ENCODE measurements around the gene PSORS1C2.

PSORS1C2 gene

DNA sequence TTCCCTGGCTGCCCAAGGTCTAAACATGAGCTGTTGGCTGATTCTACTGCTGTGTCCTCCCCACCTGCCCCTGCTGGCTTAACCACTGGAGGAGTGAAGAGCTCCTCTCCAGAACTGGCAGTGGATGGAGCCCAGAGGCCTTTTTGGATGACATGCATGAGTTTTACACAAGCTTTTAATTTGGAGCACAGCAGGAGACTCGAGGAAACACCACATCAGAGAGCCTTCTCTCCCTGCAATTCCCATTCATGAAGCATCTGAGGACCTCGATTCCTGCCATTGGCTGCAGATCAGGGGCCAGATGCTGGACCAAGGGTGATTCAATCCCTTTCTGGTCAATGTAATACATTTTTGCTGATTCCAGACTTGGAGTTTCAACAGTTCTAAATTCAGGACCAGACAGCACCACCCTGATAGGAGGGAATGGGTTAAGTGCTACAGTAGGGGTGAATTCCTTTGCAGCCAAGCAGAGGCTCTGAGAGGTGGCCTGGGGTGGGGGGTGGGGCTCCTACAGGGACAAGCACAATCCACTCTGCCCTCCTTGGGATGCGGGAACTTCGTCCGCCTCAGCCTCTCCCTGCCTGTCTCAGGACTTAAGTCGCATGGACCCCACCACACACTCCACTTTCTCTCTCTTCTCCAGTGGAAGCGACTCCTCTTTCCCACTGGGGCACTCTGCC is 24.9 kb downstream of the PSORS1C2 start:
- CTCF ChIA-PET = interaction anchor here (1.2 to 8.0 kb wide), 9 partner anchors 12 to 198 kb away, joined by 3 to 66 read pairs (median 7); no protein-coding TSS in a partner anchor
- POLR2A ChIA-PET = no interaction called here
- no peak overlapping the region for H3K27ac ChIP-seq (ENCODE audit: insufficient read depth in 1 of 2, low read depth in 1 of 2, low read length in 2 of 2, poor library complexity in 1 of 2, severe bottlenecking in 2 of 2)
- DNase-seq = no peak
- H3K27me3 ChIP-seq (replicated peaks in 2 of 5; ENCODE audit: control insufficient read depth in 4 of 5, insufficient read depth in 5 of 5, low read length in 4 of 5) = peaks cover 0 to 2% (median 0%) of the 10 kb centered on the region in 5 experiments
- no peaks in the 10 kb centered on the region for H3K9me3 ChIP-seq (ENCODE audit: control extremely low read depth in 1 of 5, control insufficient read depth in 4 of 5, insufficient read depth in 2 of 5, low read depth in 1 of 5, low read length in 4 of 5)
- no peak overlapping the region for H3K4me3 ChIP-seq (ENCODE audit: control insufficient read depth in 1 of 7, extremely low read depth in 1 of 7, insufficient read depth in 4 of 7, low read depth in 2 of 7, low read length in 6 of 7)
- 97% methylated on average over 7 of the region's 7 CpGs for WGBS (ENCODE audit: insufficient coverage)
- peaks cover 0 to 10% (median 7%) of the 10 kb centered on the region in 4 experiments for H3K4me1 ChIP-seq (ENCODE audit: control extremely low read depth in 1 of 4, control insufficient read depth in 4 of 4, insufficient read depth in 4 of 4, low read length in 3 of 4)
- H3K36me3 ChIP-seq (ENCODE audit: control insufficient read depth in 4 of 4, insufficient read depth in 4 of 4, low read length in 3 of 4) = no peaks in the 10 kb centered on the region

DNA sequence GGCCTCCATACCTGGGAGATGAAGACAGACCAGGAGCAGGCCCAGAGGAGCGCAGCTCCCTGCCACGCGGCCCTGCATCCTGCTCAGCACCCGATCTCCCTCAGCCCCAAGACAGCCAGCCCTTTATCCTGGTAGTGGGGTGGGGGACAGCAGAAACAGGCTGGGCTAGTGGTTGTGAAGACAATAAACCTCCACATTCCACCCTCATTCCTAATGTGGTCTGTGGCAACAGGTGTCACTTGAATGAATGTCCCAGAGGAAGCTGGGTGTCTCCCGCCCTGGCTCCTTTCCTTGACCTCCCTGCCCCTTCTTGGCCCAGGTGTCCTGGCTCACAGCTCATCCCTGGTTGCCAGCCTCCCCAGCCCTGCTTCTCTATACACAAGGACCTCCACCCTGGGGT is 26.4 kb downstream of the PSORS1C2 start, which contains the start of gene C6orf15:
TSS of gene C6orf15 (minus strand) at position 98 of the 400 bp plus-strand sequence. CDS start at position 78, 20 bp downstream.
- H3K9me3 ChIP-seq (ENCODE audit: control extremely low read depth in 1 of 5, control insufficient read depth in 4 of 5, insufficient read depth in 2 of 5, low read depth in 1 of 5, low read length in 4 of 5) = no peaks in the 10 kb centered on the region

DNA sequence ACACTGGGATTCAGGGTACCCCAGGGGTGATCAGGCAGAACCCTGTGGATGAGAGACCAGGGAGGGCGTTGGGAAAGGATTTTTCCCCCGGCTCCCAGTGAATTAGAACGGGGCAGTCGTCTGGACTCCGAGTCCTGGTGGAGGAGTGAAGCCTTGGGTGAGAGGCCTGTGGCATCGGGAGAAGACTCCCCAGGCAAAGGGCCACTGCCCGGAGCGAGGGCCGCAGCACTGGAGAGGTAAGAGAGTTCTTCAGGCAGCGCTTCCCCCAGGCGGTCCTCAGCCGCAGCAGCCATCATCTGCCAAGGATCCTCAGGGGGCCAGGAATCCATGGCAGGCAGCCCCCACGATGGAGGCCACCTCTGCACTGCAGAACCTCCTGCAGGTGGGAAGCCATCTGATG is 27.2 kb downstream of the PSORS1C2 start:
- Histone ChIP-seq H3K9me3 (ENCODE audit: control extremely low read depth in 1 of 5, control insufficient read depth in 4 of 5, insufficient read depth in 2 of 5, low read depth in 1 of 5, low read length in 4 of 5) (no peaks in the 10 kb centered on the region), H3K4me1 (ENCODE audit: control extremely low read depth in 1 of 4, control insufficient read depth in 4 of 4, insufficient read depth in 4 of 4, low read length in 3 of 4) (peaks cover 0 to 10% (median 7%) of the 10 kb centered on the region in 4 experiments), H3K27ac (ENCODE audit: insufficient read depth in 1 of 2, low read depth in 1 of 2, low read length in 2 of 2, poor library complexity in 1 of 2, severe bottlenecking in 2 of 2) (no peak overlapping the region), H3K27me3 (replicated peaks in 2 of 5; ENCODE audit: control insufficient read depth in 4 of 5, insufficient read depth in 5 of 5, low read length in 4 of 5) (no peaks in the 10 kb centered on the region), H3K4me3 (ENCODE audit: control insufficient read depth in 1 of 7, extremely low read depth in 1 of 7, insufficient read depth in 4 of 7, low read depth in 2 of 7, low read length in 6 of 7) (no peak overlapping the region), H3K36me3 (ENCODE audit: control insufficient read depth in 4 of 4, insufficient read depth in 4 of 4, low read length in 3 of 4) (no peaks in the 10 kb centered on the region)
- ChIA-PET POLR2A (no interaction called here), CTCF (interaction anchor here (1.4 to 8.0 kb wide), 6 partner anchors 9 to 32 kb away, joined by 5 to 66 read pairs (median 8); no protein-coding TSS in a partner anchor)
- no peak for DNase-seq
- WGBS (ENCODE audit: insufficient coverage) = 96% methylated on average over 13 of the region's 13 CpGs

More for the DNA sequence above, 26.4 kb downstream of the PSORS1C2 start, which contains the start of gene C6orf15:
- 83% methylated on average over 1 of the region's 5 CpGs for WGBS (ENCODE audit: insufficient coverage)
- DNase-seq = no peak
- POLR2A ChIA-PET = no interaction called here
- CTCF ChIA-PET = interaction anchor here (0.9 to 8.0 kb wide), 5 partner anchors 10 to 53 kb away, joined by 3 to 66 read pairs (median 7); no protein-coding TSS in a partner anchor
- Histone ChIP-seq H3K27me3 (replicated peaks in 2 of 5; ENCODE audit: control insufficient read depth in 4 of 5, insufficient read depth in 5 of 5, low read length in 4 of 5) (peaks cover 0 to 2% (median 0%) of the 10 kb centered on the region in 5 experiments), H3K4me3 (ENCODE audit: control insufficient read depth in 1 of 7, extremely low read depth in 1 of 7, insufficient read depth in 4 of 7, low read depth in 2 of 7, low read length in 6 of 7) (no peak within 1 kb of the TSS), H3K36me3 (ENCODE audit: control insufficient read depth in 4 of 4, insufficient read depth in 4 of 4, low read length in 3 of 4) (no peaks in the 10 kb centered on the region), H3K27ac (ENCODE audit: insufficient read depth in 1 of 2, low read depth in 1 of 2, low read length in 2 of 2, poor library complexity in 1 of 2, severe bottlenecking in 2 of 2) (no peak within 1 kb of the TSS), H3K4me1 (ENCODE audit: control extremely low read depth in 1 of 4, control insufficient read depth in 4 of 4, insufficient read depth in 4 of 4, low read length in 3 of 4) (peaks cover 0 to 10% (median 7%) of the 10 kb centered on the region in 4 experiments)

DNA sequence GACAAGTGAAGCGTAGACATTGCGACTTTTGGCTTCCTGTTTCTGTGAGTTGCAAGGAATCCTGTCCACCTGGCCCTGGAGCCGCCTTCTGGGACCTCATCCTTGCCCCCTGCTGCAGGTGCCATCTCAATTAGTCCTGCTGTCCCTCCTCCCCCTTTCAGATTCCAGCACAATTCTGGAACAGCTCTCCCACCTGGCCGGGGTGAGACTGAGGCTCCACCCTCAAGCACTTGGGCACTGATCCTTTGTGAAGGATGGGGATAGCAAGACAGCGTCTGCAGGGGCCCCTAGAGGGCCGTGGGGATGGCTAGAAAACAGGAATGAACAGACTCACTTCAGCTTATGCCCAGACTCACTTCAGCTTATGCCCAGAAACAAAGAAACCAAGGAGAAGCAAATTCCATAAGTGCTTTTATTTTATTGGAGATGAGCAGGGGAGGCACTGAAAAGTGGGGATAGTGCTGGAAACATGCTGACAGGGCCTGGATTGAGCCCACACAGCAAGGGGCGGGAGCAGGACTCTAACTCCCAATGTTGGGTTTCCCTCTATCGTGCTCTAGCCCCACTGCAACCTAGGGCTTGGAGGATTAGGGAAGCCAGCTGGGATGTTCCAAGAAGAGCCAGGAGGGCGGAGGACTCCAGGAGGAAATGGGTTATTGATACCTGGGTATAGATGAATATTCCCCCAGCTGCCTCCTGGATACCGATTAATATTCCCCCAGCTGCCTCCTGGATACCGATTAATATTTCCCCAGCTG is 27.9 kb downstream of the PSORS1C2 start:
- ChIA-PET CTCF (interaction anchor here (1.3 to 8.0 kb wide), 6 partner anchors 10 to 31 kb away, joined by 5 to 66 read pairs (median 6); no protein-coding TSS in a partner anchor), POLR2A (no interaction called here)
- WGBS (ENCODE audit: insufficient coverage) = 91% methylated on average over 7 of the region's 11 CpGs
- Histone ChIP-seq H3K4me3 (ENCODE audit: control insufficient read depth in 1 of 7, extremely low read depth in 1 of 7, insufficient read depth in 4 of 7, low read depth in 2 of 7, low read length in 6 of 7) (no peak overlapping the region), H3K9me3 (ENCODE audit: control extremely low read depth in 1 of 5, control insufficient read depth in 4 of 5, insufficient read depth in 2 of 5, low read depth in 1 of 5, low read length in 4 of 5) (no peaks in the 10 kb centered on the region), H3K36me3 (ENCODE audit: control insufficient read depth in 4 of 4, insufficient read depth in 4 of 4, low read length in 3 of 4) (no peaks in the 10 kb centered on the region), H3K27me3 (replicated peaks in 2 of 5; ENCODE audit: control insufficient read depth in 4 of 5, insufficient read depth in 5 of 5, low read length in 4 of 5) (no peaks in the 10 kb centered on the region), H3K4me1 (ENCODE audit: control extremely low read depth in 1 of 4, control insufficient read depth in 4 of 4, insufficient read depth in 4 of 4, low read length in 3 of 4) (peaks cover 0 to 10% (median 7%) of the 10 kb centered on the region in 4 experiments), H3K27ac (ENCODE audit: insufficient read depth in 1 of 2, low read depth in 1 of 2, low read length in 2 of 2, poor library complexity in 1 of 2, severe bottlenecking in 2 of 2) (no peak overlapping the region)
- no peak for DNase-seq

DNA sequence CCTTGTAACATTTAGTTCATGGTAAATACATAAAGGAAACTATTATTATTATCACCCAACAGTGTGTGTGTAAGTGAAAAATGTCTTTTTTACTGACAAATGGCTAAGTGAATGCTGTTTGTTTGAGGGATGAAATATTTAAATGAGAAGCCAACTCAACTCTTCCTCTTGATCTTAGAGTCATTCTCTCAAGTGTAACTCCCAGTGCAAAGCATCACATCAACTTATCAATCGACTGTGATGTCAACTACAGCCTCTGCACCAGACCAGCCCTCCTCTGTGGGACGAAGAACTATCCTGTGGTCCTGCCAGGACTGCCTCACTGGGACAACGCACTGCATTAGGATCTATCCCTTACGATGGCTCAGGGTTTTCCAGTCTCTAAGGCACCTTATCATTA is 31.8 kb downstream of the PSORS1C2 start:
- no peak for DNase-seq
- Histone ChIP-seq H3K27ac (ENCODE audit: insufficient read depth in 1 of 2, low read depth in 1 of 2, low read length in 2 of 2, poor library complexity in 1 of 2, severe bottlenecking in 2 of 2) (no peak overlapping the region), H3K4me3 (ENCODE audit: control insufficient read depth in 1 of 7, extremely low read depth in 1 of 7, insufficient read depth in 4 of 7, low read depth in 2 of 7, low read length in 6 of 7) (no peak overlapping the region), H3K27me3 (replicated peaks in 2 of 5; ENCODE audit: control insufficient read depth in 4 of 5, insufficient read depth in 5 of 5, low read length in 4 of 5) (no peaks in the 10 kb centered on the region), H3K36me3 (ENCODE audit: control insufficient read depth in 4 of 4, insufficient read depth in 4 of 4, low read length in 3 of 4) (no peaks in the 10 kb centered on the region), H3K9me3 (ENCODE audit: control extremely low read depth in 1 of 5, control insufficient read depth in 4 of 5, insufficient read depth in 2 of 5, low read depth in 1 of 5, low read length in 4 of 5) (no peaks in the 10 kb centered on the region), H3K4me1 (ENCODE audit: control extremely low read depth in 1 of 4, control insufficient read depth in 4 of 4, insufficient read depth in 4 of 4, low read length in 3 of 4) (no peaks in the 10 kb centered on the region)
- ChIA-PET CTCF (no interaction called here), POLR2A (no interaction called here)
- WGBS (ENCODE audit: insufficient coverage) = 97% methylated on average over 4 of the region's 4 CpGs

DNA sequence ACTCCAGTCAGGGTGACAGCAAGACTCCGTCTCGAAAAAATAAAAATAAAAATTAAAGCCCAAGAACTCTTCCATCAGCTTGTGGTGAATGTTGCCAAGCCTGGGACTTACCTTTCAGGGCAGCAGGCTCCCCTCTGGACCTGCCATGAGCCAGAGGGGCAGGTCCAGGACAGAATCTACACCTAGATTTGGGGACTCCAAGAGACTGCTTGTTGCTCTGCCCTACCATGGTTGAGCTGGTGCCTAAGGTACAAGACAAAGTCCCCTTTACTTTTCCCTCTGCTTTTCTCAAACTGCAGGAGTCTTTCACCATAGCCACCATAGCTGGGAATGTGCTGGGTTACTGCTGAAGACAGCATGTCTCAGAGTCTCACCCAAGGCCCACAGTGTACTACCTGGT is 35.7 kb downstream of the PSORS1C2 start:
- Histone ChIP-seq H3K9me3 (ENCODE audit: control extremely low read depth in 1 of 5, control insufficient read depth in 4 of 5, insufficient read depth in 2 of 5, low read depth in 1 of 5, low read length in 4 of 5) (no peaks in the 10 kb centered on the region), H3K4me1 (ENCODE audit: control extremely low read depth in 1 of 4, control insufficient read depth in 4 of 4, insufficient read depth in 4 of 4, low read length in 3 of 4) (peaks cover 0 to 3% (median 1%) of the 10 kb centered on the region in 4 experiments), H3K27ac (ENCODE audit: insufficient read depth in 1 of 2, low read depth in 1 of 2, low read length in 2 of 2, poor library complexity in 1 of 2, severe bottlenecking in 2 of 2) (no peak overlapping the region), H3K36me3 (ENCODE audit: control insufficient read depth in 4 of 4, insufficient read depth in 4 of 4, low read length in 3 of 4) (no peaks in the 10 kb centered on the region), H3K4me3 (ENCODE audit: control insufficient read depth in 1 of 7, extremely low read depth in 1 of 7, insufficient read depth in 4 of 7, low read depth in 2 of 7, low read length in 6 of 7) (no peak overlapping the region), H3K27me3 (replicated peaks in 2 of 5; ENCODE audit: control insufficient read depth in 4 of 5, insufficient read depth in 5 of 5, low read length in 4 of 5) (no peaks in the 10 kb centered on the region)
- no CpG with 5 or more reads among the region's 2 CpGs for WGBS (ENCODE audit: insufficient coverage)
- DNase-seq = no peak
- CTCF ChIA-PET = interaction anchor here (0.6 to 4.6 kb wide), 10 partner anchors 8 to 33 kb away, joined by 3 to 32 read pairs (median 5); partner anchors contain the start of genes C6orf15 and PSORS1C1
- POLR2A ChIA-PET = no interaction called here
